Middle frontal gyrus (tissue), 1 donor: Measurements from ENCODE around the gene MYBL2.
"Not testable (repeated sequence)": the region's sequence is repeated elsewhere in the genome, so short reads cannot be mapped to it uniquely, and the experiment has no call there.

Source experiments
- DNase-seq: peaks from one replicate; pipeline ENCODE4 v3.0.0-alpha.2; 2015; ENCODE audit warnings: low spot score; ENCODE audit errors: extremely low spot score

MYBL2 gene

GRCh38 chr20:43750774-43751166 is 83.9 kb downstream of the MYBL2 start:
- no peak for DNase-seq

- no peak for DNase-seq
Observed at GRCh38 chr20:43751167-43752050, 84.5 kb downstream of the MYBL2 start.

DNA sequence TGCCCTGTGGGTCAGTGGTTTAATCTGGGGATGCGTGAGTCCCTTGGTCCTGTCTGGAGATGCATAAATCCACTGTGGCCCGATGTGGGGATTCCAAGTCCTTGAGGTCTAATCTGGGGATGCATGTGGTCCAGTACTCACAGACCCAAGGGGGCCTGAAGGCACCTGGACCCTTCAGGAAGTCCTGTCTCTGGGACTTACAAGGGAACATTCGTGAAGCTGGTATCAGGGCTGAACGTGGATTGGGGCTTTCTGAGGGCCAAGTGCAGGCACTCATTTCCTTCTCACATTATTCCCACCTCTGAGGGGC is 85.1 kb downstream of the MYBL2 start:
- no peak for DNase-seq

- no peak for DNase-seq
Observed at GRCh38 chr20:43752561-43753301, 85.8 kb downstream of the MYBL2 start.

GRCh38 chr20:43755390-43755789 is 88.5 kb downstream of the MYBL2 start:
- DNase-seq: no peak

- DNase-seq: no peak
Observed at GRCh38 chr20:43755851-43756250, 88.9 kb downstream of the MYBL2 start.

- DNase-seq: not testable (repeated sequence)
Observed at GRCh38 chr20:43757888-43758287, 91.0 kb downstream of the MYBL2 start.

GRCh38 chr20:43761386-43762340 is 94.7 kb downstream of the MYBL2 start:
- no peak for DNase-seq

DNA sequence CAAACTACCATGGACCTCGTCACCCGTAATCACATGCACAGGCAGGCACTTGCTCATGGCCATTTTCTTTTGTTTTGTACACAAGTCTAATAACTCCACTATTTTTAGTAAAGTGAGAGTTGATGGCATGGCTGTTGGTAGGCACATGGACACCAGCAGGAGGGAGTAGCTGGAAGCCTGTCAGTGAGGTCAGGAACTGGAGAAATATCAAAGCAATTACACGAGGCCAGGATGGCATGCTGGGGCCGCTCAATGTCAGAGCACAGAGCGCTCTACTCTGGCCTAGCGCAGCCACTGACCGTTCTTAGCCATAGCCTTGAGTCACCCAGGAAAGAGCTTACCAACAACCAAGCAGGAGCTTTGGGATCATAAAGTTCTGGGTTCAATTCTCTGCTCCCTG is 96.0 kb downstream of the MYBL2 start:
- DNase-seq: no peak

DNA sequence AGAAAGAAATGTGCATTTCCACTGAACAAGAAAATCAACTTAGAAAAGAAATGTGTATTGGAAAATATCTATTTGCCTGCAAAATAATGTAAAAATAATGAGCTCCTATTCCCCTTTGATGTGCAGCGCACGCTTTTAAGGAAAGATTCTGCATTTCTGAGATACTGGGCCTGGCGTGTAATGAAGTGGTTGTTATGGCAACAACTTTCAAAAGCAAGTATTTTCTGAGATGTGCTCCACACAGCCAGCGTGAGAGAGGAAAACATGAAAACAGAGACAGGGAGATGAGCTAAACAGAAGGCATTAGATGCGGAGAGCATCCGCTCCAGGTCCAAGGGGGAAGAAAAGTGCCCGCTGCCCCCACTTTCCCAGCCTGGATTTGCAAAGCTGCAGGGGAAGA is 99.0 kb downstream of the MYBL2 start:
- DNase-seq: no peak
